ENCODE results near the gene RPL11.
A peak's percentile ranks its signal among the peaks of the same experiment; 100 is the strongest.
"Not testable (repeated sequence)": the region's sequence is repeated elsewhere in the genome, so short reads cannot be mapped to it uniquely, and the experiment has no call there.

Gene RPL11

DNA sequence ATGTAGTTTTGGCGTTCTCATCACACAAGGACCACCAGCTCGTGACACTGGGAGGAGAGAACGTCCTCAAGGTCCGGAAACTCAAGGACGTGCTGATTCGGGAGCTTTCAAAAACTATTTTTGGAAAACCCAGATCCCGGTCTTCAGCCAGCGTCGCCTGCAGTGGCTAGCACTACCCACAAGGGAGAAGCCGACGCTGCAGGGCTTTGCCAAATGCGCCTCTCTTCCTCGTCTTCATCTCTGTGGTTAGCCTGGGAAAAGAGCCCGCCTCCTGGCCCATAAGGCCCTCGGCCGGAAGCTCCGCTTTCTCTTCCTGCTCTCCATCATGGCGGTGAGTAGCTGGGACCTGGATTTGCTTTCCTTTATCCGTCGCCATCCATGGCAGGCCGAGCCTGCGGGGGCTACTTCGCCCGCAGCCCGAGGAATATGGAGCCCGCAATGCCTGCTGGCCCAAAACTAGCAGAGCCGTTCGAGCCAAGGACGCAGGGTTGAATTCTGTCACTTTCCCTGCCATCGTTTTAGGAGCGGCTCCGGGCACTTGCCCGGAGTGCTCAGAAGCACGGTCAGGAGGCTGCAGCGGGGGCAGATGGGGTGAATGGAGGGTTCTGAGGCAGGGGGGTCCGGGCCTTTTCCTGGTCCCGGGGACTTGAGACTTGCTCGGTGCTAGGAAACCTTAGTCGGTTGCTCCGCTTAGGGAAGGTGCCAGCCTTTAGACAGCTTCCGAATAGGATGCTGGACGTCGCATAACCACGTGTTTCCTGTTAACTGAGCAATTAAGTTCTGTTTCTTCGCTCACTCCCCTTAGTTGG is at the start of gene RPL11:
TSS of gene RPL11 (plus strand) at position 308 of the 809 bp plus-strand sequence. CDS start at position 326, 18 bp downstream.
- peak; percentile 80 for DNase-seq

DNA sequence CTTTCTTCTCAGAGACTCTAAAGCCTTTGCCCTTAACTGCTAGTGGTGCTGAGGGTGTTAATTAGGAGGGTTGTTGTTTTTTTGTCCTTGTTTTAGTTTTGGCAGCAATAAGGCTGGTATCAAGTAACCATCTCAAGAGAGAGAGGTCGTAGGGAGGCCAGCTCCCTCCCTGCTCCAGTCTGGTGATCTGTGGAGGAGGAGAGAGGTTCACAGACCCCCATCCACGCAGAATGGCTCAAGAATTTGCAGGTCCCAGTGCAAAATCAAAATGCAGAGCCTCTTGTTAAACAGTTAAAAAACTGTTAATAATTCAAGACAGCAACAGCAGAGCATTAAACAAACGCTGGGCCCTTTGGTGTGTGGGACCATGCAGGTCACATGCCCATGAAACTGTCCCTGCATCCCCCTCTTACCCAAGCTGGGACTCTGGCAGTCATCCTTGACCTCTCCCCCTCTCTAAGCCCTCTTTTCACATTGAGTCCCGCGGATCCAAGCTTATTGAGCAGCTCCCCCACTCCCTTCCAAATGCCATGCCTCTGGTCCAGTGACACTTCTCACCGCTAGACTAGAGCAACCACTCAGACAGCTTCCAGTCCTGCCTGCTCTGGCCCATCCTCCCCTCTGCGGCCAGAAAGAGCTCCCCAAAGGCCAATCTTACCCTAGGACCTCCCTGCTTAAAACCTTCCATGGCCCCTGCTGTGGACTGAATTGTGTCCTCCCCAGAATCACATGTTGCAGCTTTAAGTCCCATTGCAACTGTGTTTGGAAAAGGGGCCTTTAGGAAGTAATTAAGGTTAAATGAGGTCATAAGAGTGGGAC is 47.7 kb upstream of the RPL11 start:
- DNase-seq: no peak

DNA sequence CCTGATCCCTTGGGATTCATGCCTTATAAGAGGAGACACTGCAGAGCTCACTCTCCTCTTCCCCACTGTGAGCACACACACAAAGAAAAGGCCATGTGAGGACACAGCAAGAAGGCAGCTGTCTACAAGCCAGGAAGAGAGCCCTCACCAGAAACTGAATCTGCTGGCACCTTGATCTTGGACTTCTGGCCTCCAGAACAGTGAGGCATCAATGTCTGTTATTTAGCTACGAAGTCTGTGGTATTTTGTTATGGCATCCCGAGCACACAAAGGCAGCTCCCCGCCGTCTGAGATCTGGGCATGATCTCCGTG is 47.1 kb upstream of the RPL11 start:
- no peak for DNase-seq

- DNase-seq: no peak
Measured at GRCh38 chr1:23645338-23645737, 46.3 kb upstream of the RPL11 start.

DNA sequence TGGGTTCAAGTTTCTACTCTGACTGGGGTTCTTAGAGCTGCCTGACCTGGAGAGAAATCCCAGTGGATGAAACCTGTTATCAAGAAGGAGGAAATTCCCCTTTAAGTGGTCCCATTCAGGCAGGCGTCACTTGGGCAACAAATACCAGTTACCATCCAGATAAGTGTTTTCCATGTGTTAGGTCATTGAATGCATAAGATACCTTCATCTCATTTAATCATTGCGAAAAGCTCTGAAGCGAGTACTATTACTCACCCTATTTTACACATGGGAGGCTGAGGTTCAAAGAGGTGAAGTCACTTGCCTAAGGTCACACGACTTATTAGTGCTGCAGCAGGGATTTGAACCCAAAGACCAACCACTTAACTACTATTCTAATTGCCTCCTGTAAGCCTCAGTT is 45.5 kb upstream of the RPL11 start:
- DNase-seq: no peak

GRCh38 chr1:23646541-23646940 is 45.1 kb upstream of the RPL11 start:
- no peak for DNase-seq

DNA sequence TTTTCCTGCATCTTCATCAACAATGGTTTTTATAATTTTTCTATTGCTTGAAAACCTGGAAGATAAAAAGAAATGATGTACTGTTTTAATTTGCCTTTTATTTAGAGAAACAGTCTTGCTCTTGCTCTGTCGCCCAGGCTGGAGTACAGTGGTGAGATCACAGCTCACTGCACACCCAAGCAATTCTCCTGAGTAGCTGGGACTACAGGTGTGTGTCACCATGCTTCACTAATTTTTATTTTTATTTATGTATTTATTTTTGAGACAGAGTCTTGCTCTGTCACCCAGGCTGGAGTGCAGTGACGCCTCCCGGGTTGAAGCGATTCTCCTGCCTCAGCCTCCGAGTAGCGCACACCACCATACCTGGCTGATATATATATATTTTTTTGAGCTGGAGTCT is 43.0 kb upstream of the RPL11 start:
- no peak for DNase-seq

- DNase-seq: not testable (repeated sequence)
Measured at GRCh38 chr1:23649157-23649556, 42.4 kb upstream of the RPL11 start.

DNA sequence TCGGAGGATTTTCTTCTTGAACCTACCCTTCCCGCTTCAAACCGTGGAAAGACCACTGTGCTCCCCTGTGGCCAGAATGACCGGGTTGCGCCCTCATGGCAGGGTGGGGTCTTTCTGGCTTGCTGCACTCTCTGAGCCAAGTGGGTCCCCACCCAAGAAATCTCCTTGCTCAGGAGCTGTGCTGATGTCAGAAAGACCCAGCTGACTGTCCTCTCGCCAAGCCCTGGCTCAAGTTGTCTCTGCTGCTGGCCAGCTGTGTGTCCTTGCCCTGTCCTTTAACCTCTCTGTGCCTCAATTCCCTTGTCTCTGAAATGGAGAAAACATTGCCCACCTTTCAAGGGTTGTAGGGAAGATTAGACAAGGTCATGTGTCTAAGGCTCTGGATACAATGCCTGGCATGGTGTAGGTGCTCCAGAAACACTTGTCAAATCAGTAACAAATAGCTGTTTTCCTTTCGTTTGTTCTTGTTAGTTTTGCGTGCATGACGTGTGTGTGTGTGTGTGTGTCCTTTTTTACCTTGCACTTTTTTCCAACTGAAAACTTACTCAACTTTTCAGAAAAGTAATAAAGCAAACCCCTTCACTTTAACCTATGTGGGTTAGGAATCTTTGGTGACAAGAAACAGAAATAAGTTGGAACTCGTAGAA is 41.1 kb upstream of the RPL11 start:
- DNase-seq: no peak

DNA sequence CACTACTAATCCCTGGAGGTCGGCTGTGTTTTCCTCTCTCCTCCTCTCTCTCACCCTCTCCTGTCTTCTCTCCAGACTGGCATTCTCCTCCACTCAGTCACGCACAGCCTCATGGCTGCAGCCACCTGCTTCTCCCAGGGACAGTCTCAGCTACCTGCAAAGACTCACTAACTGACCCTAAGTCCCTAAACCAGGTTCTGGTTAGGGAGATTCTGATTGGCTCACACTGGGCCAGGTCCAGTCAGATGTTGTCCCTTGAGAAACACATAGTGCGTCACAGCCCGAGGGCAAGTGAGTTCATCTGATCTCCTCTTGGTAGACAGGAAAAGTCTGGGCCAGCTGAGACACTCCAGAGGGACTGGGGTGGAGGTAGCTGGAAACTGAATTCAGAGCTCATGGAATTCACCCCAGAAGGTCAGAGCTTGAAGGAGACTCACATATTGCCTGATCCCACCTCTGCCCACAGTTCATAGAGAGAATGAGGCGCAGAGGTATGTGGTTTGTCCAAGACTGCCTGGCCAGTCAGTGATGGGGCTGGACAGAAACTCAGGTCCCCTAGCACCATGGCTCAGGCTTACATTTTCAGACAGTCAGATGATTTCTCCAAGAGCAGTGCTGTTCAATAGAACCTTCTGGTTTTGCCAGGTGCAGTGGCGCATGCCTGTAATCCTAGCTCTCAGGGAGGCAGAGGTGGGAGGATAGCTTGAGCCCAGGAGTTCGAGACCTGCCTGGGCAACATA is 40.4 kb upstream of the RPL11 start:
- no peak for DNase-seq

DNA sequence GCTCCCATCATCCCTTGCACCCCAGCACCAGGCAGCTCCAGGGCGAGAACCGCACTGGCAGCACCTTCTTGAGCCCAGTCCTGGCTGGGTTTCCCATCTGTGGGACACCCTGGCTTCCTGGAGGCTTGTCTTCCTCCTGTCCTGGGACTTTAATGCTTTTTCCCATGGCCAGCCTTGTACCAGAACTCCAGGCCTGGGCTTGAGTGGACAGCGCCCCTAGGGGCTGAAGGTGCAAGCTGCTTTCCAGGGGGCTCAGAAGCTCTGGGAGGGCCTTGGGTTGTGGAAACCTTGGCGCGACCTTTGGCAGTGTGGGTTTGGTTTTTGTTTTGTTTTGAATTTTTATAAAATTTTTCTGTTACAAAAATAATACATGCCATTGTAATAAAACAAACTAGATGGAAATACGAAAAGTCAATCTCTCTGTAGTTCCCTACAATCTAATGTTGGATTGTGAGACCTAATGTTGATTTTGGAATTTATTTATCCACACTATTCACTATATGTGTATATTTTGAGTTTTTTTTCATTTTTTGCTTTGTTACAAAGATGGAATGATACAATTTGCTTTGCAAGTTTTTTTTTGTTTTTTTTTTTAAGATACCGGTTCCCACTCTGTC is 33.8 kb upstream of the RPL11 start:
- no peak for DNase-seq

DNA sequence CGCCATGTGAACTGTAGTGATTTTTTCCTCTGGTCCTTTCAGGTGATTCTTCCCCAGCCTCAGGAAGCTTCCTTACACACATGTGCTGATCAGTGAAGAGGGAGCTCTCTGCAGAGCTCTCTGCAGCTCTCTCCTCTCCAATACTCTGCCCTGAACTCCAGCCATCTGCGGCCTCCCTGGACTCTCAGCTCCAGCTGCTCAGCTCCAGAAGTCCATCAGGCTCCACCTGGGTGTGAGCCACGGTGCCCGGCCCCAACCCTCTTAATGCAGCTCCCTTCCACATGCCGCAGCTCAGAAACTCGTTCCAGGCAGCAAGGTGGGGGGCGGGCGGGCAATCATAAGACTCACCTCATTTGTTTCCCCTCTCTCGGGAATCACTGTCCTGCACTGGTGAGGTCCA is 30.9 kb upstream of the RPL11 start:
- DNase-seq: no peak

DNA sequence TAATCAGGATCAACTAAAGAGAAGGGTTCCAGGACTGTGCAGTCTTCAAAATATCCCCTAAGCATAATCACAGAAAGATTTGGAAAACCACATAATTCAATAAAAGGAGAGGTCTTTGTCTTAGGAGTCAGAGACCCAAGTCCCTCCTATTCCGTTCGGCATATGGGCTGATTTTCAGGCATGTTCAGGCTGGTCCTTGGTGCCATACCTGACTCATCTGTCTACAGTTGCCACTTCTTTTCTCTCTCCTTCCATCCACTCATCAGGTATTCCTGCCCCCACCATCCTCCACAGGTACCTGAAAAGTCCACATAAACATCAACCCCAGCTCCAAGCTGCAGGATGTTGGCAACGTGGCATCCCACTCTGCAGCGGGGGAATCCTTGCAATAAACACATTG is 29.7 kb upstream of the RPL11 start:
- DNase-seq: no peak

DNA sequence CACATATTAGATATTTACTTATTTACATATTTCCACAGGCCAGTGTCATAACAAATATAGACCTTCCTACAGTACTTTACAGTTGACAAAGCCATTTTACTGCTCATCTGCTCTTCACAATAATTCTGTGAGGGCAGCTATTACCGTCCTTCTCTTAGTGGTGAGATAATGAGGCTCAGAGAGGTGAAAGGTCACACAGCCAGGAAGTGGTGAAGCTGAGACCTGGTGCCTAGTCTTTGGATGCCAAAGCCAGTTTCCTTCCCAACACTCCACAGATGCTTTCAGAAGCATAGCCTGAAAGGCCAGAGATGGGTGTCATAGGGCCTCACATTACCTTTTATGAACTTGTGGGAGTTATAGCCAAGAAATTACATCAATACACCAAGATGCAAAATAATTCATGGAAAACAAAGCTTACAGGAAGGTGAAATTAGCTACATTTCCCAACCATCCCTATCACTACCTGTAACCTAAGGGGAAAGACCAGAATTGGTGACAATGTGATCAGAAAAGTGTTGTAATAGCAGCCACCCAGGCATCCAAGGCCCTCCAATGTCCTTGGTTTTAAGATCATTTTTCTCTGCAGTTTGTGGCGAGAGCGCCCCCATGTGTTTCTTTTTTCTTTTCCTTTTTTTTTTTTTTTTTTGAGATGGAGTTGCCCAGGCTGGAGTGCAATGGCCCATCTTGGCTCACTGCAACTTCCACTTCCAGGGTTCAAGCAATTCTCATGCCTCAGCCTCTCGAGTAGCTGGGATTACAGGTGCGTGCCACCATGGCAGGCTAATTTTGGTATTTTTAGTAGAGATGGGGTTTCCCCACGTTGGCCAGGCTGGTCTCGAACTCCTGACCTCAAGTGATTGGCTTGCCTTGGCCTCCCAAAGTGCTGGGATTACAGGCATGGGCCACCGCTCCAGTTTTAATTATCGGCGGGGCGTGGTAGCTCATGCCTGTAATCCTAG is 26.5 kb upstream of the RPL11 start:
- no peak for DNase-seq

DNA sequence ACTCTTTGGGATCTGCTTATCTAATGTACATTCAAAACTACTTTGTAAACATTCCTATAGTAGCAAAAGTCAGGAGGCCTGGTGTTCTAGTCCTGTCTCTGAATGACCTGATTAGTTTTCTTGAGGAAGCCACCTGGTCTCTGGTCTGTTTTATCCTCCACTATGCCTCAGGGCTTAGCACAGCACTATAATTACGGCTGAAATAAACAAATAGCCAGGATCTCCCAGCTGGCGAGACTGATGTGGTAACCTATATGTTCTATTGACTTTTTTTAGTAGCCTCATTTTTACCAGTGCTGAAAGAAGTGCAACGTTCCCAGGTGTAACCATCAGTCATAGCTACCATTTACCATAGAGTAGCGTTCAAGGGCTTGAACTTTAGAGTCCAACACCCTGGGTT is 24.2 kb upstream of the RPL11 start:
- DNase-seq: no peak

- DNase-seq: no peak
Measured at GRCh38 chr1:23670709-23671108, 20.9 kb upstream of the RPL11 start.

DNA sequence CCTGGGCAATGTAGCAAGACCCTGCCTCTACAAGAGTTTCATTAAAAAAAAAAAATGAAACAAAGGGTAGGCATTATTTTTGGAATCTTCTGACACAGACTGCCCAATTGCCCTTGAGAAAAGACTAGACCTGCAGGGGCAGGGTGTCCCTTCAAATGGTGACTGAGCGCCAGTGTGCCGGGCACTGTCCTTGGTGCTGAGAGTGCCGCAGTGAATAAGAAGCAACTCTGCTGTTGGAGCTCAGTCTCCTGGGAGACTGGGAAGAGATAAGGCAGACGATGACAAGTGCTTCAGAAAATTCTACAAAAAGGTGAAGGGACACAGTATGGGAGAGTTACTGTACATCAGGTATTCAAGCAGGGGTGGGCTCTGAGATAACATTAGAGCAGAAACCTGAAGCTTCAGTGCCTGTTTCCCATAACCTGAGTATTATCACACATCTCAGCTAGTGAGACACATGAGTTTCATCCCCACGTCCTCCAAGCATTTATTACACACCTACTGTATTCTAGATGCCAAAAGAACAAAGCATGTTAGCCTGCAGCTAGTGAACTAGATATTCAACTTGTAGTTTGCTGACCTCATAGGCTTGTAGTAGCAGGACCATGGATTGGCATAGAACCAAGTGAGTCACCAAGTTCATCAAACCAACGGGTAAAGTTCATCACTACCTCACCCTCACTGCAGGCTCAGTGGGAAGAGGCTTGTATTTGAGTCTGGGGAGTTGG is 18.4 kb upstream of the RPL11 start:
- DNase-seq: no peak

DNA sequence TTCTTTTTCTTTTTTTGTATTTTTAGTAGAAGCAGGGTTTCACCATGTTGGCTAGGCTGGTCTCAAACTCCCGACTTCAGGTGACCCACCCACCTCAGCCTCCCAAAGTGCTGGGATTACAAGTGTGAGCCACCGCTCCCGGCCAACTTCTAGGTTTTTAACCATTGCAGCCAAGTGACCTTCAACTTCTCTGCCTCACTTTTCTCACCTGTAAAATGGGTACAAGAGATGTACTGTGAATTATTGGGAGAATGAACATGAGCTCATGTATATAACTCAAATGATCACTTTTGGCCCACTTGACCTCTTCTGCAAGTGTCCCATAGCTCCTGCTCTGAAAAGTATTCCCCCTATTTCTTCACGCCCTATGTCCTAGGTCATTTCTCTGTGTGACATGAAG is 11.8 kb upstream of the RPL11 start:
- no peak for DNase-seq

- no peak for DNase-seq
Measured at GRCh38 chr1:23682946-23683345, 8.7 kb upstream of the RPL11 start.

DNA sequence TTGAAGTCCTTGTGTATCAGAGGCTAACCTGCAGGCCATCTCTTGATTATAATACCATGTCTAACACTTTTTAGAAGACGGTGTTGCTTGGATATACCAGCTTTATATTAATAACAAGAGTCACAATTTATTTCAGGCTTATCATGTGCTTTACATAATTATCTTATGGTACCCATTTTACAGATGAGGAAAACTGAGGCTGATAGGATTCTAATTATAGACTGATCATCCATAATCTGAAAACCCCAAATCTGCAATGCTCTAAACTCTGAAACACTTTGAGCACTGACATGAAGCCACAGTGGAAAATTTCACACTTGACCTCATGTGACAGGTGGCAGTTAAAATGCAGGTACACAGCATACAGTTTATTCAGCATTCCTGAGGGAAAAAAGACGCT is 7.2 kb upstream of the RPL11 start:
- DNase-seq: no peak

DNA sequence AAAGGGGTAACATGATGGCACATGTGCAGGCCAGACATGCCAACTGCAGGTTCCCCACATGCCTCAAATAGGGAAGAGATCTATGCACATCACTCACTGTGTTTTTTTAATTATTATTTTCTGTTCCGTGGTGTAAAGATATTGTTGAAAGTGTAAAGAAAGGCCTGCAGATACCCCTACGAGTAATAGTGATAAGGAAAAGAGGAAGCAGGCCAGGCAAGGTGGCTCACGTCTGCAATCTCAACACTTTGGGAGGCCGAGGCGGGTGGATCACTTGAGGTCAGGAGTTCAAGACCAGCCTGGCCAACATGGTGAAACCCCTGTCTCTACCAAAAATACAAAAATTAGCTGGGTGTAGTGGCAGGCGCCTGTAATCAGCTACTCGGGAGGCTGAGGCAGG is 6.4 kb upstream of the RPL11 start:
- DNase-seq: not testable (repeated sequence)
